ENCODE results near the gene CTDSP2. TPM values are rescaled to one million over a fixed set of nuclear protein-coding genes. Genes with fewer than 3 reads are reported as not detected.

The CTDSP2 gene
- total RNA-seq, 1 donor from 2014 or later: 87.1 TPM

DNA sequence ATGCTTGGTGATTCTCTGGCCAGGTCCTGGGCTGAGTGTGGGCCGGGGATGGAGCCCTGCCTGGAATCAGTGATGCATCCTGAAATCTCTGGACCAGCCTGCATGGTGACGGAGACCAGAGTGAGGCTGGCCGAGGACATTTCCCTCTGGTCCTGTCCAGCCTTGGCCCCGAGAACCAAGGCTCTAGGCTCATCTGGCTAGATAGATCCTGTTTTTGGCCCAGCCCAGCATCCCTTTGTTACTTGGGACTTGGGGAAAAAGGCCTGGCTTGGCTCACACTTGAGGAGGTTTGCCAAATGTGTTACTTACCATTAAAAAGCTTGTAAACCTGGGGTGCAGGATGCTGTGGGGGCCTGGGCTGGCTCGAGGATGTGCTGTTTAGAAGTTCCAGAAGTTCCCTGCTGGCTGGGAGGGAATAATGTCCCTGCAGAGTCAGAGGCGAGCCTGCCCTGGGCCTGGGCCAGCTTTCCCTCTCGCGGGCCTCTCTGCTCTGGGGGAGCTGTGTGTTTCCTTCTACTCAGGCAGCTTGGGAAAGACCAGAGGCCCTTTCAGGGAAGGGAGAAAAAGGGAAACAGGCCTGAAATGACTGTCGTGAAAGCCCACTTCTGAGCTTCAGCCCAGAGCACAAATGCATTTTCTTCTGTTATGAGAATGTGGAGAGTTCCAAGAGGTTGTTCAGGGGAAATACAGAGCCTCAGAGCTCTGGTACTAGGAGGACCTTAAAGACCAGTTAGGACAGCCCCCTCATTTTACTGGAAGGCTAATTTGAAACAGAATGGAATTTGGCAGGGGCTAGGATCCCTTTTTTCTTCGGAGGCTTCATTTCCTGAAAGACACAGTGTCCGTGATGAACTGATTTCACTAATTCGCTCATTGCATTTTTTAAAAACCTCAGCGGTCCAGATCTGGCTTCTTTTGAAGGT, 47.2 kb upstream of the CTDSP2 start:
- Mint-ChIP-seq H3K9me3 (ENCODE audit: unreplicated experiment) (no peaks in the 10 kb centered on the region), H3K4me1 (ENCODE audit: low read depth, unreplicated experiment) (peaks cover 43% of the 10 kb centered on the region), H3K4me3 (ENCODE audit: unreplicated experiment) (peak overlapping the region; percentile 69), H3K27ac (ENCODE audit: unreplicated experiment) (peak overlapping the region; percentile 96), H3K27me3 (ENCODE audit: low read depth, unreplicated experiment) (no peaks in the 10 kb centered on the region), H3K36me3 (ENCODE audit: low read depth, unreplicated experiment) (no peaks in the 10 kb centered on the region)
- H3K36me3 ChIP-seq (ENCODE audit: insufficient read depth, low read length): no peaks in the 10 kb centered on the region
- peak overlapping the region; percentile 72 for H3K27ac ChIP-seq (ENCODE audit: low read depth, low read length)
- peaks cover 56% of the 10 kb centered on the region for H3K4me1 ChIP-seq (ENCODE audit: insufficient read depth, low read length)
- no peak for TF ChIP-seq EZH2 (IDR thresholded peaks at IDR 0.05; ENCODE audit: insufficient read depth, low read length)
- TF ChIP-seq, protein P1, sequence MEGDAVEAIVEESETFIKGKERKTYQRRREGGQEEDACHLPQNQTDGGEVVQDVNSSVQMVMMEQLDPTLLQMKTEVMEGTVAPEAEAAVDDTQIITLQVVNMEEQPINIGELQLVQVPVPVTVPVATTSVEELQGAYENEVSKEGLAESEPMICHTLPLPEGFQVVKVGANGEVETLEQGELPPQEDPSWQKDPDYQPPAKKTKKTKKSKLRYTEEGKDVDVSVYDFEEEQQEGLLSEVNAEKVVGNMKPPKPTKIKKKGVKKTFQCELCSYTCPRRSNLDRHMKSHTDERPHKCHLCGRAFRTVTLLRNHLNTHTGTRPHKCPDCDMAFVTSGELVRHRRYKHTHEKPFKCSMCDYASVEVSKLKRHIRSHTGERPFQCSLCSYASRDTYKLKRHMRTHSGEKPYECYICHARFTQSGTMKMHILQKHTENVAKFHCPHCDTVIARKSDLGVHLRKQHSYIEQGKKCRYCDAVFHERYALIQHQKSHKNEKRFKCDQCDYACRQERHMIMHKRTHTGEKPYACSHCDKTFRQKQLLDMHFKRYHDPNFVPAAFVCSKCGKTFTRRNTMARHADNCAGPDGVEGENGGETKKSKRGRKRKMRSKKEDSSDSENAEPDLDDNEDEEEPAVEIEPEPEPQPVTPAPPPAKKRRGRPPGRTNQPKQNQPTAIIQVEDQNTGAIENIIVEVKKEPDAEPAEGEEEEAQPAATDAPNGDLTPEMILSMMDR (IDR thresholded peaks at IDR 0.05; ENCODE audit: insufficient read depth, low read depth, low read length): no peak
- no peak overlapping the region for H3K4me3 ChIP-seq (ENCODE audit: insufficient read depth, low read depth, low read length)
- H3K27me3 ChIP-seq (ENCODE audit: insufficient read depth, low read length): no peaks in the 10 kb centered on the region
- FAIRE-seq (no peak), DNase-seq (ENCODE audit: low read depth) (peak; percentile 81)
- H3K4me2 ChIP-seq (ENCODE audit: low read length): peak overlapping the region; percentile 72
- H3K79me2 ChIP-seq (ENCODE audit: insufficient read depth, low read length): no peaks in the 10 kb centered on the region
- H3K9ac ChIP-seq (ENCODE audit: low read length): peak overlapping the region; percentile 70
- H2AFZ ChIP-seq (ENCODE audit: low read depth, low read length): peak overlapping the region; percentile 82
- H4K20me1 ChIP-seq (ENCODE audit: insufficient read depth, low read length): no peaks in the 10 kb centered on the region
- H3K9me3 ChIP-seq (ENCODE audit: insufficient read depth, low read depth, low read length): no peaks in the 10 kb centered on the region

DNA sequence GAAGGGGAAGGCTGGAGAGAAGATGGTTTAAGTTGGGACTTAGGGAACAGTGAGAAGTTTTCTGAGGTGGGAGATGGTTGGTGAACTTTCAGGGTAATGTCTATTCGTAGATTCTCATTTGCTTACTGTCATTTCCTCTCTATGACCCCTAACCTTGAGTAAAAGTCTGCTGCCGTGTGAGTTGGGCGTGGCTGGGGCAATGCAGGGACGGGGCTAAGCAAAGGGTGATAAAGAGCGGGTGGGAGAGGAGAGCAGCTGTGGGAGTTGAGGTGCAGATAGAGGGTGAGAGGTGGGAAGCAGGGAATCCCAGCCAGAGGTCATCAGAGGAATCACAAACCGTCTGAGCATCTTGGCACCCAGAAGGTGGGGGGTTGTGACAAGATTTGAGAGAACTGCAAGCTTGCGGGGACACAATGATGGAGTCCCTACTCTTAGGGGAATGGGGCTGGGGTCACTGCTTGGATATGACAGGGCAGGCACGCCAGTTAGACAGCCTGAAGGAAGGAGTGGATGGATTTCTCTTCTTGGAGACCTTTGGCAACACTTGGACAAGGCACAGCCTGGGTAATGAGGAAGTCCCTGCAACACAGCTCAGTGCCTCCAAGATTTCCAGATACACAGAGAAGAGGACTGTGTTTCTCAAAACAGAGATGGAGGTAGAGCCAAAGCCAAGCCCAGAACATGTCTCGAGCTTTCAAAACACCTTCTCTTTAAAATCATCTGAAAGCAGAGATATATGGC, 45.9 kb upstream of the CTDSP2 start:
- H3K9me3 Mint-ChIP-seq (ENCODE audit: unreplicated experiment): no peaks in the 10 kb centered on the region
- peak overlapping the region; percentile 67 for H3K27ac Mint-ChIP-seq (ENCODE audit: unreplicated experiment)
- H3K36me3 Mint-ChIP-seq (ENCODE audit: low read depth, unreplicated experiment): no peaks in the 10 kb centered on the region
- FAIRE-seq (no peak), DNase-seq (ENCODE audit: low read depth) (no peak)
- no peak overlapping the region for H3K4me3 ChIP-seq (ENCODE audit: insufficient read depth, low read depth, low read length)
- no peak overlapping the region for H3K4me2 ChIP-seq (ENCODE audit: low read length)
- no peak overlapping the region for H2AFZ ChIP-seq (ENCODE audit: low read depth, low read length)
- no peaks in the 10 kb centered on the region for H3K27me3 ChIP-seq (ENCODE audit: insufficient read depth, low read length)
- H3K79me2 ChIP-seq (ENCODE audit: insufficient read depth, low read length): no peaks in the 10 kb centered on the region
- no peaks in the 10 kb centered on the region for H3K27me3 Mint-ChIP-seq (ENCODE audit: low read depth, unreplicated experiment)
- peaks cover 62% of the 10 kb centered on the region for H3K4me1 ChIP-seq (ENCODE audit: insufficient read depth, low read length)
- H3K9me3 ChIP-seq (ENCODE audit: insufficient read depth, low read depth, low read length): no peaks in the 10 kb centered on the region
- H3K27ac ChIP-seq (ENCODE audit: low read depth, low read length): no peak overlapping the region
- TF ChIP-seq, protein P1 (IDR thresholded peaks at IDR 0.05; ENCODE audit: insufficient read depth, low read depth, low read length): no peak
- no peak for TF ChIP-seq EZH2 (IDR thresholded peaks at IDR 0.05; ENCODE audit: insufficient read depth, low read length)
- peaks cover 50% of the 10 kb centered on the region for H3K4me1 Mint-ChIP-seq (ENCODE audit: low read depth, unreplicated experiment)
- H4K20me1 ChIP-seq (ENCODE audit: insufficient read depth, low read length): no peaks in the 10 kb centered on the region
- no peak overlapping the region for H3K4me3 Mint-ChIP-seq (ENCODE audit: unreplicated experiment)
- H3K36me3 ChIP-seq (ENCODE audit: insufficient read depth, low read length): no peaks in the 10 kb centered on the region
- no peak overlapping the region for H3K9ac ChIP-seq (ENCODE audit: low read length)
